Neutrophil (primary cell): Measurements from ENCODE around the gene GGCX.
A peak's percentile ranks its signal among the peaks of the same experiment; 100 is the strongest.

Source experiments
- H3K27ac ChIP-seq: fragments of 200-600 bp; sonication (generic); 2 replicates; pipeline ENCODE4 v1.5.1; 2016; ENCODE audit warnings: mild to moderate bottlenecking, moderate library complexity
- H3K27me3 ChIP-seq: fragments of 200-600 bp; sonication (generic); 2 replicates; pipeline ENCODE4 v1.6.0; 2016; ENCODE audit warnings: mild to moderate bottlenecking
- H3K36me3 ChIP-seq: fragments of 200-600 bp; sonication (generic); 2 replicates; pipeline ENCODE4 v1.5.1; 2017
- H3K4me1 ChIP-seq, 2 experiments: fragments of 200-600 bp in 1 of 2; sonication (generic) in 1 of 2; 1 replicate in 1 of 2; 2 replicates in 1 of 2; pipeline versions ENCODE4 v1.5.1 to v1.6.1; 2013 to 2016; ENCODE audit warnings: low read depth in 1 of 2, low read length in 1 of 2, mild to moderate bottlenecking in 1 of 2, moderate library complexity in 1 of 2; ENCODE audit not compliant: control insufficient read depth in 1 of 2, insufficient read depth in 1 of 2
- H3K4me3 ChIP-seq, 2 experiments: fragments of 200-600 bp in 1 of 2; sonication (generic) in 1 of 2; 1 replicate in 1 of 2; 2 replicates in 1 of 2; pipeline ENCODE4 v1.5.1; 2013 to 2016; ENCODE audit warnings: low read depth in 1 of 2, low read length in 1 of 2, mild to moderate bottlenecking in 1 of 2, moderate library complexity in 1 of 2
- H3K9me3 ChIP-seq: fragments of 200-600 bp; sonication (generic); 2 replicates; pipeline ENCODE4 v1.5.1; 2016
- TF ChIP-seq, protein P1 (sequence below): fragments of 200-600 bp; sonication (generic); IDR thresholded peaks from 2 replicates; pipeline ENCODE4 v1.5.1; 2016; ENCODE audit warnings: antibody characterized with exemption

Gene GGCX

DNA sequence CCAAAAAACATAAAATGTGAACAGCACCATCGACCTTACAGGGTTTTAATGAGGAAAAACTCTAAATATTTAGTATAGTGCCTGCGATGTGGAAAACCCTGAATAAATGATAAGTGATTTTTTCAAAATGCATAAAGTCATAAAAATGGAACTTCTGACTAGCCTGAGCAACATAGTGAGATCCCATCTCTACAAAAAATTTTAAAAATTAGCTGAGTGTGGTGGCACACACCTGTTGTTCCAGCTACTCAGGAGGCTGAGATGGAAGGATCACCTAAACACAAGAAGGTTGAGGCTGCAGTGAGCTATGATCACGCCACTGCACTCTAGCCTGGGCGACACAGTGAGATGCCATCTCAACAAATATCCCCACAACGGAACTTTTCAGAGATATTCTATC is 4.2 kb downstream of the GGCX start:
- Histone ChIP-seq H3K9me3 (no peaks in the 10 kb centered on the region), H3K4me1 (peaks cover 15 to 17% of the 10 kb centered on the region in 2 experiments), H3K27me3 (no peaks in the 10 kb centered on the region), H3K36me3 (peaks cover 32% of the 10 kb centered on the region), H3K27ac (no peak overlapping the region), H3K4me3 (no peak overlapping the region)
- TF ChIP-seq, protein P1, sequence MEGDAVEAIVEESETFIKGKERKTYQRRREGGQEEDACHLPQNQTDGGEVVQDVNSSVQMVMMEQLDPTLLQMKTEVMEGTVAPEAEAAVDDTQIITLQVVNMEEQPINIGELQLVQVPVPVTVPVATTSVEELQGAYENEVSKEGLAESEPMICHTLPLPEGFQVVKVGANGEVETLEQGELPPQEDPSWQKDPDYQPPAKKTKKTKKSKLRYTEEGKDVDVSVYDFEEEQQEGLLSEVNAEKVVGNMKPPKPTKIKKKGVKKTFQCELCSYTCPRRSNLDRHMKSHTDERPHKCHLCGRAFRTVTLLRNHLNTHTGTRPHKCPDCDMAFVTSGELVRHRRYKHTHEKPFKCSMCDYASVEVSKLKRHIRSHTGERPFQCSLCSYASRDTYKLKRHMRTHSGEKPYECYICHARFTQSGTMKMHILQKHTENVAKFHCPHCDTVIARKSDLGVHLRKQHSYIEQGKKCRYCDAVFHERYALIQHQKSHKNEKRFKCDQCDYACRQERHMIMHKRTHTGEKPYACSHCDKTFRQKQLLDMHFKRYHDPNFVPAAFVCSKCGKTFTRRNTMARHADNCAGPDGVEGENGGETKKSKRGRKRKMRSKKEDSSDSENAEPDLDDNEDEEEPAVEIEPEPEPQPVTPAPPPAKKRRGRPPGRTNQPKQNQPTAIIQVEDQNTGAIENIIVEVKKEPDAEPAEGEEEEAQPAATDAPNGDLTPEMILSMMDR: no peak

DNA sequence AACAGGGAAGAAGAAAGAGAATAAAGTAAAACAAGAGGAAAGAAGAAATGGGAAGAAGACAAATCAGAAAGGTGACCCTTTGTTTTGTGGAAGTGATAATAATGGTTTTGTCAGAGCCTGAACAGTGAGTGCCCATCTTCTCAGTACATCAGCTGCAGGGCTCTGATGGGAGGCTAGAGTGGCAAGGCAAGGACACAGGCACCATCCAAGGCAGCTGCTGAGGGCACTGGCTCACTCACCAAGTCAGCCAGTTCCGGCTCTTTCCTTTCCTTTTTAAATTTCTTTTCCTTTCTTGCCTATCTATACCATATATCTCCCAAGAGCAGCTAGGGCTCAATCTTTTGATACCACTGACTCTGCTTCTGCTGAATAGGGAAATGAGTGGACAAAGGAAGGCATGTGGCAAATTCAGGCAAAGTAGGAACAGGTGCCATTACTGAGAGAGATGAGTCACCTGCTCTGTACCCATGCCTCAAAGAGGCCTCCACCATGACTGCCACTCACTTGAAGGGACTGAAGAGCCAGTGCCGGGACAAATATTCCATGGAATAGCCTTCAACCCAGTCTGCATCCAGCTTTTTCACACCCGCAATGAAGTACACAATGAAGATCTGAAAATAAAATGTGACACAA is 6.2 kb downstream of the GGCX start:
- Histone ChIP-seq H3K27me3 (no peaks in the 10 kb centered on the region), H3K27ac (no peak overlapping the region), H3K36me3 (peaks cover 32% of the 10 kb centered on the region), H3K9me3 (no peaks in the 10 kb centered on the region), H3K4me1 (peaks cover 22 to 26% of the 10 kb centered on the region in 2 experiments), H3K4me3 (no peak overlapping the region)
- TF ChIP-seq, protein P1: no peak

DNA sequence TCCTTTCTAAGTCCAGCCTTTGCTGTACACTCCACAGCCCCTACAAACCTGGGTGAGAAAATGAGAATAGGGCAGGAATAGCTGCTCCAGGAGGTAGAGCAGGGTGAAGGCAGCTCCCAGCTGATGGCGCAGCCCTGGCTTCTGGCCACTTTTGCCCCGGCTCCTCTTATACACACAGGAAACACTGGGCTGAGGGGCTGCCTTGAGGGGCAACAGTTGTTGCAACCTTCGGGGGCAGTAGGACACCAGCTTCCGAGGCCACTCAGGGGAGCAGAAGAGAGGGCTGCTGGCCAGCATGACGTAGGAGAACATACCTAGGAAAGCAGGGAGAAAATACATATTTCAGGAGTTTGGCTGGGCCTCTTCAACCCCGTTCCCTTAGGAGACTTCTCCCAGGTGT is 8.1 kb downstream of the GGCX start:
- no peak overlapping the region for H3K27ac ChIP-seq
- TF ChIP-seq, protein P1: no peak
- no peak overlapping the region for H3K4me3 ChIP-seq
- no peaks in the 10 kb centered on the region for H3K27me3 ChIP-seq
- H3K36me3 ChIP-seq: peaks cover 32% of the 10 kb centered on the region
- H3K4me1 ChIP-seq: peaks cover 30% of the 10 kb centered on the region in 2 experiments
- H3K9me3 ChIP-seq: no peaks in the 10 kb centered on the region

DNA sequence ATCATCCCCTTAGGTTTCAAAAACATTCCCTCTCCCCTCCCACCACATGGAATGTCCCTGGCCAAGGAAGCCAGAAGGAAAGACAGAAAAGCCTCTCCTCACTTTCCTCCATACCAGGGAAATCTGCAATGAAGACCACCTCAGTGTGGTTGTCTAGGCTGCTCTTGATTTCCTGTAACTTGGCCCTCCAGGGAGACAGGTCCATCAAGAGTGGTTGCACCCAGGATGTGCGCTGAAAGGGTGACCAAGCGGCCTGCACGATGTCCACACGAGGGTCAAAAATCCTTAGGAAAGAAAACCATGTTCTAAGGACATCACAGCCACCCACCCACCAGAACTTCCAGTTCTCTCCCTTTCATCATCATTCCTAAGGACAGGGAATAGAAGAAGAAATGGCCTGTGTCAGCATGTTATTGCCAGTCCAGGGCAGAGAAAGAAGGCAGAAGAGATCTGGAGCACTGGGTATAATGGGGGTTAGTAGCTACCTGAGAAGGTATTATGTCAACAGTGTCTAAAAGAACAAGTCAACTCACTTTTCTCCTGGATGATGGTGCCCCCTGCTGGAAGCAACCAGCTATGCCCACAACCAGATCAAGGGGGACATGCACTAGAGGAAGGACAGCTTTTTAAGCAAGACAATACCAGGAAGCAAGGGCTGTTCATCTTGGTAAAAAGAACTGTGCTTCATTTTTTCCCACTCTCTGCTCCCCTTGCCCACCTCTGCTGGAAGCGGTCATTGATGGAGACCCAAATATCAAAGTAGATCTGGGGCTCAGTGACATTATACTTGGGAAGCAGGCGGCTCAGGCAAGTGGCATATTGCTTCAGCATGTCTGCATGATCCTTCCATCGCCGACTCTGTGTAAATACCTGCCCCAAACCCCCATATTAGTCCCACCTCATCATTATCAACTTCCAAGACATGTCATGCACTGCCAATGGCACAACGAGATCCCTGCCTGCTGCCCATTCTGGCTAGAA is 9.3 kb downstream of the GGCX start:
- TF ChIP-seq, protein P1: peak; percentile 95
- H3K36me3 ChIP-seq: peaks cover 36% of the 10 kb centered on the region

DNA sequence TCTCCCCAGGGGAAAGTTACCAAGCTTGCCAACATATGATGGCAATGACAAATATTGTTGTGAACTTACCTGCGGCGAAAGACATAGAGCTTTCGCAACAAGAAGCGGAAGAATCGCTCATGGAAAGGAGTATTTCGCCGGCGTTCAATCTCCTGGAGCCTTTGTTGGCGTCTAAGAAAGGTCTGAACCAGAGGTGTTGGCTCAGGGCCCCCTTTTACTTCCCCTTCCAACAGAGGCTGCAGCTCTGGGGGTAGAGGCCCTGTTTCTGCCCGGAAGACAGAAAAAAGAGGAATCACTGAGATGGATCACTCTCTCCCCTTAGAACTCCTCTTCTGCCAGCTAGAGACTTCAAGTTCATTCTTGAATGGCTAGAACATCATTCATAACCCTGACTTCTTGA is 10.8 kb downstream of the GGCX start:
- Histone ChIP-seq H3K27me3 (no peaks in the 10 kb centered on the region), H3K4me3 (peak overlapping the region; percentile 28 to 42), H3K9me3 (no peaks in the 10 kb centered on the region), H3K36me3 (peaks cover 51% of the 10 kb centered on the region), H3K27ac (peak overlapping the region; percentile 79), H3K4me1 (peaks cover 30% of the 10 kb centered on the region in 2 experiments)
- TF ChIP-seq, protein P1: no peak

More for the DNA sequence above, 9.3 kb downstream of the GGCX start:
- Histone ChIP-seq H3K4me3 (no peak overlapping the region), H3K9me3 (no peaks in the 10 kb centered on the region), H3K4me1 (peaks cover 30% of the 10 kb centered on the region in 2 experiments), H3K27ac (peak overlapping the region; percentile 79), H3K27me3 (no peaks in the 10 kb centered on the region)
